ELF-1 (cell line): ENCODE data around the gene METTL9.
A peak's percentile ranks its signal among the peaks of the same experiment; 100 is the strongest.
"Not testable (repeated sequence)": the region's sequence is repeated elsewhere in the genome, so short reads cannot be mapped to it uniquely, and the experiment has no call there.

Source experiments
- DNase-seq: peaks from one replicate; pipeline ENCODE4 v3.0.0-alpha.2; 2016; ENCODE audit warnings: low read depth, low spot score

Gene METTL9

GRCh38 chr16:21599122-21600030, at the start of gene METTL9:
TSS of gene METTL9 (plus strand) at chr16:21599577. CDS start at chr16:21599734, 157 bp downstream.
- DNase-seq = peak; percentile 98

GRCh38 chr16:21549975-21550374, 49.4 kb upstream of the METTL9 start:
- not testable (repeated sequence) for DNase-seq

GRCh38 chr16:21550435-21550834, 48.9 kb upstream of the METTL9 start:
- DNase-seq = not testable (repeated sequence)

GRCh38 chr16:21551076-21551475, 48.3 kb upstream of the METTL9 start:
- not testable (repeated sequence) for DNase-seq

- DNase-seq = not testable (repeated sequence)
These were observed 47.8 kb upstream of the METTL9 start for GRCh38 chr16:21551600-21551999.

- peak; percentile 44 for DNase-seq
These were observed 45.7 kb upstream of the METTL9 start for GRCh38 chr16:21553481-21554296.

- peak; percentile 97 for DNase-seq
These were observed 44.4 kb upstream of the METTL9 start for GRCh38 chr16:21554795-21555585.

- DNase-seq = not testable (repeated sequence)
These were observed 43.8 kb upstream of the METTL9 start for GRCh38 chr16:21555621-21556020.

GRCh38 chr16:21556026-21556595, 43.3 kb upstream of the METTL9 start:
- not testable (repeated sequence) for DNase-seq

GRCh38 chr16:21556651-21557241, 42.6 kb upstream of the METTL9 start:
- not testable (repeated sequence) for DNase-seq

- DNase-seq = no peak
These were observed 38.9 kb upstream of the METTL9 start for GRCh38 chr16:21560462-21560861.

- DNase-seq = no peak
These were observed 35.7 kb upstream of the METTL9 start for GRCh38 chr16:21563676-21564075.

- DNase-seq = not testable (repeated sequence)
These were observed 35.0 kb upstream of the METTL9 start for GRCh38 chr16:21564367-21564766.

GRCh38 chr16:21565507-21565860, 33.9 kb upstream of the METTL9 start:
- DNase-seq = no peak

- DNase-seq = no peak
These were observed 33.3 kb upstream of the METTL9 start for GRCh38 chr16:21565861-21566669.

GRCh38 chr16:21566891-21567414, 32.4 kb upstream of the METTL9 start:
- DNase-seq = no peak

- not testable (repeated sequence) for DNase-seq
These were observed 31.9 kb upstream of the METTL9 start for GRCh38 chr16:21567496-21567895.

GRCh38 chr16:21568502-21569189, 30.7 kb upstream of the METTL9 start:
- peak; percentile 45 for DNase-seq

- DNase-seq = no peak
These were observed 28.7 kb upstream of the METTL9 start for GRCh38 chr16:21570676-21571017.
